Stimulated activated naive B cell treated with anti-CD40 and anti-IgM and Interleukin-4, amounts not matched to agents 10 μg/mL and 1 μg/mL and 100 μg/mL, for 72 hours (primary cell): Measurements from ENCODE around the gene TJP3.
"Not testable (repeated sequence)": the region's sequence is repeated elsewhere in the genome, so short reads cannot be mapped to it uniquely, and the experiment has no call there.

Source experiments
- ATAC-seq, 2 donors: fragments of 150-1000 bp; cut with Tn5 transposase; replicated peaks; 2 replicates each; pipeline ENCODE4 v1.10.0; 2021; ENCODE audit warnings: moderate library complexity in 1 of 2
- DNase-seq: peaks from one replicate; pipeline ENCODE4 v3.0.0; 2021
- H3K27ac Mint-ChIP-seq: one replicate; pipeline ENCODE4 v1.8.0; 2022; ENCODE audit warnings: mild to moderate bottlenecking, mixed read lengths
- H3K27me3 Mint-ChIP-seq, 2 donors: one replicate each; pipeline ENCODE4 v1.8.0; 2022; ENCODE audit warnings: mixed read lengths in 2 of 2
- H3K36me3 Mint-ChIP-seq, 2 donors: one replicate each; pipeline ENCODE4 v1.8.0; 2022; ENCODE audit warnings: mixed read lengths in 2 of 2, mild to moderate bottlenecking in 1 of 2
- H3K4me1 Mint-ChIP-seq, 2 donors: one replicate each; pipeline ENCODE4 v1.8.0; 2022; ENCODE audit warnings: mixed read lengths in 2 of 2, mild to moderate bottlenecking in 1 of 2
- H3K4me3 Mint-ChIP-seq, 2 donors: one replicate each; pipeline ENCODE4 v1.8.0; 2022; ENCODE audit warnings: mild to moderate bottlenecking in 2 of 2, mixed read lengths in 2 of 2, moderate library complexity in 1 of 2
- H3K9me3 Mint-ChIP-seq, 2 donors: one replicate each; pipeline ENCODE4 v1.8.0; 2022; ENCODE audit warnings: mixed read lengths in 2 of 2, mild to moderate bottlenecking in 1 of 2

TJP3 gene

GRCh38 chr19:3746371-3747056, 38.3 kb downstream of the TJP3 start:
- no peak for DNase-seq
- Mint-ChIP-seq H3K4me3 (no peak overlapping the region), H3K4me1 (no peaks in the 10 kb centered on the region), H3K9me3 (no peaks in the 10 kb centered on the region), H3K27ac (peak overlapping the region; percentile 37), H3K27me3 (peaks cover 0 to 6% of the 10 kb centered on the region in 2 donors), H3K36me3 (peaks cover 19 to 22% of the 10 kb centered on the region in 2 donors)
- no peak for ATAC-seq

DNA sequence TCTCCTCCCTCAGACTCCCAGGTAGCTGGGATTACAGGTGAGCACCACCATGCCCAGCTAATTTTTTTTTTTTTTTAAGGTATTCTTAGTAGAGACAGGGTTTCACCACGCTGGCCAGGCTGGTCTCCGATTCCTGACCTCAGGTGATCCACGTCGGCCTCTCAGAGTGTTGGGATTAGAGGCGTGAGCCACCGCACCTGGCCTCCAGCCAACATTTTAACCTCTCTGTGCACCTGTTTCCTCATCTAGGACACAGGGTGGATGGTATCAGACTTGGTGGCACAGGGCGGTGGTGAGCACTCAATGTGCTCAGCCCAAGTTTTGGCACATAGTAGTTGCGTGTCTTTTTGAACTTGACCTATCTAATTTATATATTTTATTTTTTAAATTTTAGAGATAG, 40.8 kb downstream of the TJP3 start:
- Mint-ChIP-seq H3K4me3 (no peak overlapping the region), H3K9me3 (no peaks in the 10 kb centered on the region), H3K27ac (no peak overlapping the region), H3K36me3 (peaks cover 29 to 35% of the 10 kb centered on the region in 2 donors), H3K27me3 (peaks cover 0 to 6% of the 10 kb centered on the region in 2 donors), H3K4me1 (no peaks in the 10 kb centered on the region)
- DNase-seq, result no peak
- ATAC-seq, result no peak

DNA sequence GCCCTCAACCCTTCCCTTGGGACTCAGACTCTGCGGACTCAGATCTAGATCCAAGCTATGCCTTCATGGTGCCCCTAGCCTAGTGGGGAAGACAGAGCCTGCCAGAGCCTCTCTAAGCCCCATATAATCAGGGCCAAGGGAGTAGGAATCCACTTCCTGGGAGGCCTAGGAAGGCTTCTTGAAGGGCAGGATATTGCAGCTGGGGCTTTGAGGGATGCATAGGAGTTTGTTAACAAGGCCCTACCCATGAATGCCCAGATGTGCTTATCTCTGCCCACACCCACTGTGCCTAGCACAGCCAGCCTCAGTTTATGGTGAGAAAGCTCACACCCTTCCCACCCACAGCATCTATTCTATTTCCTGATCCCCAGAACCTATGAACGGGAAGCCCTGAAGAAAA, 42.0 kb downstream of the TJP3 start:
- H3K4me1 Mint-ChIP-seq, result peaks cover 4 to 10% of the 10 kb centered on the region in 2 donors
- peaks cover 0 to 6% of the 10 kb centered on the region in 2 donors for H3K27me3 Mint-ChIP-seq
- H3K36me3 Mint-ChIP-seq, result peaks cover 34 to 46% of the 10 kb centered on the region in 2 donors
- H3K27ac Mint-ChIP-seq, result no peak overlapping the region
- ATAC-seq, result no peak
- no peak overlapping the region for H3K4me3 Mint-ChIP-seq
- no peaks in the 10 kb centered on the region for H3K9me3 Mint-ChIP-seq
- no peak for DNase-seq

GRCh38 chr19:3751236-3751635, 43.1 kb downstream of the TJP3 start:
- Mint-ChIP-seq H3K27me3 (peaks cover 0 to 4% of the 10 kb centered on the region in 2 donors), H3K4me3 (no peak overlapping the region), H3K4me1 (peaks cover 5 to 17% of the 10 kb centered on the region in 2 donors), H3K27ac (no peak overlapping the region), H3K36me3 (peaks cover 35 to 51% of the 10 kb centered on the region in 2 donors), H3K9me3 (no peaks in the 10 kb centered on the region)
- DNase-seq (no peak), ATAC-seq (no peak)

DNA sequence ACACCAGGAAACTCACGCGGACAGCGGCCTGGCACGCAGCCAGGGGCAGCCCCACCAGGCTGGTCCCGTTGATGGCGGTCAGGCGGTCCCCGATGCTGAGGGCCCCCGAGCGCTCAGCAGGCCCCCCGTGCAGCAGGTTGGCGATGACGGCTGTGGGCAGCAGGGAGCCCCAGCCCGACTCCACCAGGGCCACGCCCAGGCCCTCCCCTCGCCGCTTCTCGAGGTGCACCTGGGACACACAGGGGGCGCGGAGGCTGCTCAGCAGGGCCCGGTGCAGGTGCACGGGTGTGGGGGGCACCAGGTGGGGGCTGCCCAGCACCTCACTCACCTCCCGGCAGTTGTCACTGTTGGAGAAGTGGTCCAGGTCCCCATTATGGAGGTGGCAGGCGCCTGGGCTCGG, 44.3 kb downstream of the TJP3 start:
- Mint-ChIP-seq H3K27me3 (no peaks in the 10 kb centered on the region), H3K27ac (no peak overlapping the region), H3K36me3 (peaks cover 35 to 52% of the 10 kb centered on the region in 2 donors), H3K9me3 (no peaks in the 10 kb centered on the region), H3K4me1 (peaks cover 5 to 17% of the 10 kb centered on the region in 2 donors), H3K4me3 (no peak overlapping the region)
- no peak for ATAC-seq
- DNase-seq, result no peak

DNA sequence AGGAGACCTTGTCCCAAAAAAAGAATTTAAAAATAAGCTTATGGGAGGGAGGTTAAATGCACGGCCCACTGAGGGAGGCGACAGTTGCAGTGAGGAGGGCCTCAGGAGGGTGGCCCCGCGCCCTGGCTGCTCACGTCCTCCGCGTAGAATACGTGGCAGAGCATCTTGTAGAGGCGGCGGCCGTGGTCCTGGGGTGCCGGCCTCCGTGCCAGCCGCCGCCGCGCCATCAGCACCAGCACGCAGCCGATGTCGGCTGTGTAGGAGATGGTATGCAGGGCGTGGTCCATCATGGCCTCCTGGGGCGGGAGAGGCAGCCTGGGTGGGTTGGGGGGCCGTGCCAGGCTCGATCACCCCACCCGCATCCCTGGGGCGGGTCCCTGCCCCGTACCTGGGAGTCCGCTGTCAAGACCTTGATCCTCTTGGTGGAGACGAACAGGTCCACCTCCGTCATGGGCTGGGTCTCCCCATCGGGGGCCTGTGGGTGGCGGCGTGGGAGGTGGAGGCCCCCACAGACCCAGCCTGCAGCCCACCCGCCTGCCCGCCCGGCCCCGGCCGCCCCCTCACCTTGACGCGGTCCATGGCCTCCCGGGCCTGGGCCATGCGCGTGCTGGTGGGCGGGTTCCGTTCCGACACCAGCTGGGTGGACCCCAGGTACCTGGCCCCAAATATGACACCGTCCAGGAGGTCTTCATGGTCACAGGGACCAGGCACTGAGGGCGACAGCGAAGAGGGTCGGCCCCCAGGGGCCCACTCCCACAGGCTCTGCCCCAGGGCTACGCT, 45.6 kb downstream of the TJP3 start:
- peaks cover 35 to 55% of the 10 kb centered on the region in 2 donors for H3K36me3 Mint-ChIP-seq
- no peaks in the 10 kb centered on the region for H3K27me3 Mint-ChIP-seq
- H3K9me3 Mint-ChIP-seq, result no peaks in the 10 kb centered on the region
- peaks cover 5 to 17% of the 10 kb centered on the region in 2 donors for H3K4me1 Mint-ChIP-seq
- DNase-seq (no peak), ATAC-seq (no peak)
- H3K27ac Mint-ChIP-seq, result no peak overlapping the region
- no peak overlapping the region for H3K4me3 Mint-ChIP-seq

GRCh38 chr19:3757705-3758104, 49.5 kb downstream of the TJP3 start:
- ATAC-seq, H3K27ac Mint-ChIP-seq, H3K9me3 Mint-ChIP-seq, H3K27me3 Mint-ChIP-seq, DNase-seq, H3K4me3 Mint-ChIP-seq: not testable (repeated sequence)
- peaks cover 22 to 48% of the 10 kb centered on the region in 2 donors for H3K4me1 Mint-ChIP-seq
- H3K36me3 Mint-ChIP-seq, result peaks cover 14 to 35% of the 10 kb centered on the region in 2 donors

- not testable (repeated sequence) for H3K9me3 Mint-ChIP-seq, H3K27ac Mint-ChIP-seq, DNase-seq, ATAC-seq, H3K27me3 Mint-ChIP-seq, H3K4me3 Mint-ChIP-seq
- Mint-ChIP-seq H3K36me3 (peaks cover 14 to 34% of the 10 kb centered on the region in 2 donors), H3K4me1 (peaks cover 25 to 54% of the 10 kb centered on the region in 2 donors)
Observed at GRCh38 chr19:3758297-3758696, 50.1 kb downstream of the TJP3 start.

- Mint-ChIP-seq H3K4me1 (peaks cover 25 to 50% of the 10 kb centered on the region in 2 donors), H3K36me3 (peaks cover 13 to 25% of the 10 kb centered on the region in 2 donors), H3K27ac (peak overlapping the region; percentile 56), H3K27me3 (no peaks in the 10 kb centered on the region), H3K4me3 (peak overlapping the region; percentile 28 to 46), H3K9me3 (peaks cover 0 to 2% of the 10 kb centered on the region in 2 donors)
- ATAC-seq (no peak), DNase-seq (no peak)
Observed at GRCh38 chr19:3759482-3760254, 51.5 kb downstream of the TJP3 start.

DNA sequence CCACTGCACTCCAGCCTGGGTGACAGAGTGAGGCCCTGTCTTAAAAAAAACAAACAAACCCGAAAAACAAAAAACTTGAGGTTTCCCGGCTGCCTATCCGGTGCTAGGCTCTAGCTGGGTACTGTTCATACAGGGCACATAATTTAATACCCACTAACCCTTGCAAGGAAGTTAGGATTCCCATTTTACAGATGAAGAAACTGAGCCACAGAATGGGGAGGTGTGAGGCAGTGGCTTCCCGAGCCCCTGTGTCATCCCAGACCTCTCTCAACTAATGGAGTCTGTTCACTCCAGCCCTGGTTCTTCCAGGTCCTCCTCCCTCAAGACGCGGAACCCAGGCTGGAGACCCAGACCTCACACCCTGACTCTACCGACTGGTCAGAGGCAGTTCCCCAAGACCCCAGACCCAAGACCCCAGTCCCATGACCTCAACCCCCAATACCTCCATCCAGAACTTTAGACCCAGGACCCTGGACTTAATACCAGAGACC, 52.7 kb downstream of the TJP3 start:
- DNase-seq, result no peak

DNA sequence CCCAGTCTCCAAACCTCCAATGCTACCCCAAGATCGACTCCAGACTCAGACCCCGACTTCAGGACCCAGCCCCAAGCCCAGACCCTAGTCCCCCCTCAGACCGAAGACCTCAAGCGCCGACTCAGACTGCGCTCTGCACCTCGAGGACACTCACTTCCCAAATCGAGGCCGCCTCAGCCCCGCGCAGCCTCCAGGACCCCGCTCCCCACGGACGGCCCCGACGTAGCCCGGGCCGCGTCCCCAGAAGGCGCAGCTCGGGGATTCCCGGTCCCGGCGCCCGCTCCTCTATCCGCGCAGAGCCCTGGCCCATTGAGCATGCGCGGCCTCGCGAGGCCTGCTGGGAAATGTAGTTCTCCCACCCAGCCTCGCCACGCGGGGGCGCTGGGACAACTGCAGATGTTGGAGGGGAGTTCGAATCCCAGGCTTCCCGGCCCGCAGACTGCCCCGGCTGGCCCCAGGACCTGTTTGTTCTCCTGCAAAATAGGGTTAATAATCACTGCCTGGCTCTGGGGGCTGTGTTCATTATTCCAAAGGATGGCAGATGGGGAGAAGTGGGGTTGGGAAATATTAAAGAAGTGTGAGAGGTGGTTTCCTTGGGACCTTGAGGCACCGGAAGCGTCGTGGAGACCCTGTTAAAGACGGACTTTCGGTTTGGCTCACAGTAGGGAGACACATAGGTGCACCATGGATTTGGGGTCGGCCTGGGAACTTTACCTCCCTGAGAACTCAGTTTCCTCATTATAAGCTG, 53.4 kb downstream of the TJP3 start, which contains the start of gene APBA3:
Gene APBA3 (minus strand): TSS at position 311 of the 748 bp plus-strand sequence. CDS start 1,428 bp downstream, outside the sequence.
- Mint-ChIP-seq H3K9me3 (peaks cover 0 to 2% of the 10 kb centered on the region in 2 donors), H3K36me3 (peaks cover 12 to 20% of the 10 kb centered on the region in 2 donors), H3K27ac (peak within 1 kb of the TSS; percentile 100), H3K4me3 (peak within 1 kb of the TSS; percentile 98 to 99), H3K27me3 (no peaks in the 10 kb centered on the region), H3K4me1 (peaks cover 24 to 42% of the 10 kb centered on the region in 2 donors)
- ATAC-seq (peak; percentile 61 to 62), DNase-seq (peak; percentile 91)

More for the DNA sequence above, 52.7 kb downstream of the TJP3 start:
- Mint-ChIP-seq H3K27me3 (no peaks in the 10 kb centered on the region), H3K4me3 (peak overlapping the region; percentile 94 to 99), H3K36me3 (peaks cover 7 to 17% of the 10 kb centered on the region in 2 donors), H3K4me1 (peaks cover 20 to 39% of the 10 kb centered on the region in 2 donors), H3K9me3 (peaks cover 0 to 2% of the 10 kb centered on the region in 2 donors), H3K27ac (peak overlapping the region; percentile 99)
- ATAC-seq, result no peak

DNA sequence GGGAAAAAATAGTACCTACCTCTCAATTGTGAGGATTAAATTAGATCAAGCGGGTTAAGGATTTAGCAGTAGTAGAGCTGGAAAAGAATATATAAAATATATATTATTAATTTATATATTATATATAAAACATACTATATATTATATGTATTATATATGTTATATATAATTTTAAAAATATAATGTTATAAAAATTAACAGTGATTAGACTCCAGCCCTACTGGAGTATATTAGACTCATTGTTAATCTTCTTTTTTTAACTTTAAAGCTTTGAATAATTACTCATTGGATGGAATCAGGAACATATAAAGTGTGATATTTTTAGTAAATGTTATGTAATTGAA, 53.9 kb downstream of the TJP3 start:
- DNase-seq, result no peak
- Mint-ChIP-seq H3K4me1 (peaks cover 26 to 45% of the 10 kb centered on the region in 2 donors), H3K36me3 (peaks cover 16 to 20% of the 10 kb centered on the region in 2 donors), H3K9me3 (peaks cover 0 to 2% of the 10 kb centered on the region in 2 donors), H3K4me3 (peak overlapping the region; percentile 98 to 99), H3K27ac (peak overlapping the region; percentile 99), H3K27me3 (no peaks in the 10 kb centered on the region)
- ATAC-seq, result no peak
